ENCODE measurements around the gene FAM187B.

FAM187B gene

DNA sequence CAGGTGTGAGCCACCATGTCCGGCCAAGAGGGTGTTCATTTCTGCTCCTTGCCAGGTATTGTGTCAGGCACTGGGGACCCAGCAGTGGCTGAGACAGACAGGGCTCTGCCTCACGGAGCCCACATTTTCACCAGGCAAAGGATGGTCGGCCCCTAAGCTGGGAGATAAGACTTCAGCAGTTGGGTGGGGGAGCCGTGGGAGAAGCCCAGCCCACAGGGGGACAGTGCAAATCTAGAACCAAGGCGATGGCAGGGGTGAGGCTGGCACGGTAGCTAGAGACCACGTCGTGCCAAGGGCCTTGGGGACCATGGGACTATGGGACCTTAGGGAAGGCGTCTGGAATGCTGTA lies 28.5 kb upstream of the FAM187B start:
- Histone ChIP-seq H3K36me3 (ENCODE audit: control insufficient read depth, low read depth, low read length) (peaks cover 44% of the 10 kb centered on the region), H3K9me3 (ENCODE audit: control insufficient read depth, low read depth, low read length) (no peaks in the 10 kb centered on the region), H3K4me1 (ENCODE audit: control insufficient read depth, low read depth, low read length) (peaks cover 6% of the 10 kb centered on the region), H3K9ac (ENCODE audit: low read length) (no peak overlapping the region), H3K4me3 (ENCODE audit: low read length) (no peak overlapping the region), H3K27ac (ENCODE audit: low read length) (no peak overlapping the region), H3K27me3 (ENCODE audit: control insufficient read depth, insufficient read depth, low read length) (no peaks in the 10 kb centered on the region)

DNA sequence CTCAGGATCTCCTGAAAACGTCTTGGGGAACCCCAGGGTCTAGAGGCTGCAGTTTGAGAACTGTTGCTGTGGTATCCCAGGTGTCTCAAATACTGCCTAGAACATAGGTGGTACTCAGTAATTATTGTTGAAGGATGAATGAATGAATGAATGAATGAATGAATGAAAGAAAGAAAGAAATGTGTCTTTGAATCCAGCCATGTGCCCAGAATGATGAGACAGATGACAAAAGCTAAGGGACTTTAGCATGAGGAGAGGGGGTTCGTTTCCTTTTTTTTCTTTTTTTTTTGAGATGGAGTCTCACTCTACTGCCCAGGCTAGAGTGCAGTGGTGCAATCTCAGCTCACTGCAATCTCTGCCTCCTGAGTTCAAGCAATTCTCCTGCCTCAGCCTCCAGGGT lies 28.0 kb upstream of the FAM187B start:
- Histone ChIP-seq H3K9me3 (ENCODE audit: control insufficient read depth, low read depth, low read length) (no peaks in the 10 kb centered on the region), H3K9ac (ENCODE audit: low read length) (no peak overlapping the region), H3K27me3 (ENCODE audit: control insufficient read depth, insufficient read depth, low read length) (no peaks in the 10 kb centered on the region), H3K4me3 (ENCODE audit: low read length) (no peak overlapping the region), H3K4me1 (ENCODE audit: control insufficient read depth, low read depth, low read length) (peaks cover 6% of the 10 kb centered on the region), H3K36me3 (ENCODE audit: control insufficient read depth, low read depth, low read length) (peaks cover 40% of the 10 kb centered on the region), H3K27ac (ENCODE audit: low read length) (no peak overlapping the region)

DNA sequence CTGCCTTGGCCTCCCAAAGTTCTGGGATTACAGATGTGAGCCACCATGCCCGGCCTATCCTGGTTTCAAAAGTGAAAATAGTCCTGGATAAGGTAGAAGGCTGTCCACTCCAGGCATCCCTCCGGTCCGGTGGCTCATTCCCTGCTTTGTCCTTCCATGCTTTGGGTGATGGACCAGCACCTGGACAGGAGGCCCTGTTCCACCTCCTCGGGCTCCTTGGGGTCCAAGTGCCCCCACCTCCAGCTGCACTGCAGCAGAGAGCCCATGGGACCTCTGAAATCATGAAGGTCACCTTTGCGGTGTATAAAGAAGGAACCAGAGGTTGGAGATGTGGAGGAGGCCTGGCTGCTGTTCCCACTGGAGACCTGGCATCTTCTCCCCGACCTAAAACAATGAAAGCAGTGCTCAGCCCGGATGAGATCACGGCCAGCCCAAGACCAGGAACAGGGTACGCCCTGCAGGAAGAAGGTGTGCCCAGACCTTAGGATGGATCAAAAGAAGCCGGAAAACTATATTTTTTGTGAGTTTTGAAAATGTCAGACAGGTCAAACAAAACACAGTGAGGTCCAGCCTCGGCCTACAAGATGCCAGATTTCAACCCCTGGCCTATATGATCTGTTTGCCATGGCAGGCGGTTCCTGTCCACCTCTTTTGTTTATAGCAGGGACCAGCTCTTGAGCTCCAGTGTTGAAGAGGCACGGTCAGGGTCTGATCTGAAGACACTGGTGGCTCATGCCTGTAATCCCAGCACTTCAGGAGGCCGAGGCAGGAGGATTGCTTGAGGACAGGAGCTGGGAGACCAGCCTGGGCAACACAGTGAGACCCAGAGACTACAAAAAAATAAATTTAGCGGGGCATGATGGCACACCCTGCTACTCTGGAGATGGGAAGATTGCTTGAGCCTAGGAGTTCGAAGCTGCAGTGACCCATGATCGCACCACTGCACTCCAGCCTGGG lies 26.1 kb upstream of the FAM187B start:
- no peak overlapping the region for H3K27ac ChIP-seq (ENCODE audit: low read length)
- no peak overlapping the region for H3K9ac ChIP-seq (ENCODE audit: low read length)
- peaks cover 6% of the 10 kb centered on the region for H3K4me1 ChIP-seq (ENCODE audit: control insufficient read depth, low read depth, low read length)
- peaks cover 44% of the 10 kb centered on the region for H3K36me3 ChIP-seq (ENCODE audit: control insufficient read depth, low read depth, low read length)
- H3K4me3 ChIP-seq (ENCODE audit: low read length) = no peak overlapping the region
- H3K9me3 ChIP-seq (ENCODE audit: control insufficient read depth, low read depth, low read length) = no peaks in the 10 kb centered on the region
- H3K27me3 ChIP-seq (ENCODE audit: control insufficient read depth, insufficient read depth, low read length) = no peaks in the 10 kb centered on the region

DNA sequence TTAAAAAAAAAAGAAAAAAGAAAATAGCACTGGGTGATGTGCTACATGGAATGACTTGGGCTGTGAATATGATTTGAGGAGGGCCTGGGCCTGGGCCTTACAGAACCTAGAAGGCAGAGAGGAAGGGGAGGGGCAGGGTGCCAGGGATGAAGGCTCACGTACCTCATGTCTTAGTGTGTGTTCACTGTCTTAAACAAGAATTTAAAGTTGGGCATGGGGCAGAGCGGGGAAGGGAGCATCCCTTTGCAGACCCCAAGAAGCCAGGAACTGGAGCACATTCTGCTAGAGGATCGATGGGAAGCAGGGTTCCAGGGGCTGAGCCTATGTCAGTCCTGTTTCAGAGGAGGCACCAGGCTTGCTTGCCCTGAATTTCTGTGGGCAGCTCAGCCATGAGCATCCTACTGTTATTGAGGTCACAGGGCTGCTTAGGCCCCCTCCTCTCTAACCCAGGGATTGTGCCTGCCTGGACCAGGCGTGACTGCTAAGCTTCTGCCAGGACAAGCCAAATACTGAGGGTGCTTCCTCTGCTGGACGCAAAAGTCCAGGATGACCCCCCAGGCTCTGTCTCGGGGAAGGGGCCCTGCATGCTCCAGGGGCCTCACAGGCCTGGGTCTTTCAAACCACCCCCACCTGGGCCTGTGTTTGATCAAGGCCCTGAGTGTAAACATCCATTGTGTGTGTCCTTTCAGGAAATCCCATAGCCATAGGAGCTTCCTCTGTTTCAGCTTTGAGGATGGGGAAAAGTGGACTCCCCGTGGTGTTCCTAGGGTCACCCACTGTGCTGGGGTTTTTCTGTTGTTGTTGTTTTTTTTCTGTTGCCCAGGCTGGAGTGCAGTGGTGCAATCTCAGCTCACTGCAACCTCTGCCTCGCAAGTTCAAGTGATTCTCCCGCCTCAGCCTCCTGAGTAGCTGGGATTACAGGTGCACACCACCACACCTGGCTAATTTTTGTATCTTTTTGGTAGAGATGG lies 25.1 kb upstream of the FAM187B start:
- Histone ChIP-seq H3K27me3 (ENCODE audit: control insufficient read depth, insufficient read depth, low read length) (no peaks in the 10 kb centered on the region), H3K36me3 (ENCODE audit: control insufficient read depth, low read depth, low read length) (peaks cover 38% of the 10 kb centered on the region), H3K9me3 (ENCODE audit: control insufficient read depth, low read depth, low read length) (no peaks in the 10 kb centered on the region), H3K27ac (ENCODE audit: low read length) (no peak overlapping the region), H3K9ac (ENCODE audit: low read length) (no peak overlapping the region), H3K4me3 (ENCODE audit: low read length) (no peak overlapping the region), H3K4me1 (ENCODE audit: control insufficient read depth, low read depth, low read length) (peaks cover 6% of the 10 kb centered on the region)

DNA sequence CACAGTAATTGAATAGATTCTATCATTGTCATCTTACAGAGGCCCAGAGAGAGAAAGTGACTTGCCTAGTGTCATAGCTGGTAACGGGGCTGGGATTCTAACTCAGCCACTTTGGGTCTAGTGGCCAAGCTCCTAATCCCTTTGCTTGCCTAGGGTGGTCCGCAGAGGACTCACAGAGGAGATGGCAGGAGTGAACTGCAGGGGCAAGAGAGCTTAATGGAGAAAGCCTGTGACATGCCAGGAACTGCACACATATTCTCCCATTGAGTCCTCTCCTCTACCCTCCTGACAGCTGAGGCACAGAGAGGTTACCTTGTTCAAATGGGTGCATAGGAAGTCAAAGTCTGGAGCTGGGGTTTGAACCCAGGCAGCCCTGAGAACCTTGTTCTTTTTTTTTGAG lies 22.9 kb upstream of the FAM187B start:
- no peak overlapping the region for H3K27ac ChIP-seq (ENCODE audit: low read length)
- no peak overlapping the region for H3K4me3 ChIP-seq (ENCODE audit: low read length)
- no peaks in the 10 kb centered on the region for H3K9me3 ChIP-seq (ENCODE audit: control insufficient read depth, low read depth, low read length)
- no peaks in the 10 kb centered on the region for H3K27me3 ChIP-seq (ENCODE audit: control insufficient read depth, insufficient read depth, low read length)
- peaks cover 33% of the 10 kb centered on the region for H3K36me3 ChIP-seq (ENCODE audit: control insufficient read depth, low read depth, low read length)
- peaks cover 16% of the 10 kb centered on the region for H3K4me1 ChIP-seq (ENCODE audit: control insufficient read depth, low read depth, low read length)
- no peak overlapping the region for H3K9ac ChIP-seq (ENCODE audit: low read length)

DNA sequence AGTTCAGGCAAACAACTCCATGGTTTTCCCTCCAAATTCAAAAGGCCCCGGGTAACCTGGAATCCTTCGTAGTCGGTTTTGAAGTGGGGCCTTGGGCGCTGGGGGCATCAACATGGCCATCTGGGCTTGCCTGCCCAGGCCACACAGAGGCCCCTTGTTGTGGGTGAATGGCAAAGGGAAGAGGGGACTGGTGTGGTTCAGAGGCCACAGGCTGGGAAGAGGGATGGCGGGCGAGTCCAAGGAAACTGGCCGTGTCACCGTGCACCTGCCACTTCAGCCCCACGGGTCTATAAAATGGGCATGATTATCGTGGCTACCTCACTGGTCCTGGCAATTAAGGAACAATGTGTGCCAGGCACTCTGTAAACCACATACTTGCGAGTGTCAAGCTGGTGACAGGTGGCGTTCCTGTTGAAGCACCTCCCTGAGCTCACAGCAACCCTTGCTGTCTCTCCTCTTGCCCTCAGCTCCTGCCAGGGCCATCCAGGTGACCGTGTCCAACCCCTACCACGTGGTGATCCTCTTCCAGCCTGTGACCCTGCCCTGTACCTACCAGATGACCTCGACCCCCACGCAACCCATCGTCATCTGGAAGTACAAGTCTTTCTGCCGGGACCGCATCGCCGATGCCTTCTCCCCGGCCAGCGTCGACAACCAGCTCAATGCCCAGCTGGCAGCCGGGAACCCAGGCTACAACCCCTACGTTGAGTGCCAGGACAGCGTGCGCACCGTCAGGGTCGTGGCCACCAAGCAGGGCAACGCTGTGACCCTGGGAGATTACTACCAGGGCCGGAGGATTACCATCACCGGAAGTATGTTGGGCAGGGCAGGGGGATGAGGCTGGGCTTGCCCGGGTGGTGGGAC lies 21.5 kb upstream of the FAM187B start:
- Histone ChIP-seq H3K9ac (ENCODE audit: low read length) (peak overlapping the region; percentile 91), H3K4me3 (ENCODE audit: low read length) (peak overlapping the region; percentile 93), H3K27me3 (ENCODE audit: control insufficient read depth, insufficient read depth, low read length) (no peaks in the 10 kb centered on the region), H3K36me3 (ENCODE audit: control insufficient read depth, low read depth, low read length) (peaks cover 24% of the 10 kb centered on the region), H3K27ac (ENCODE audit: low read length) (no peak overlapping the region), H3K9me3 (ENCODE audit: control insufficient read depth, low read depth, low read length) (no peaks in the 10 kb centered on the region), H3K4me1 (ENCODE audit: control insufficient read depth, low read depth, low read length) (peaks cover 16% of the 10 kb centered on the region)

DNA sequence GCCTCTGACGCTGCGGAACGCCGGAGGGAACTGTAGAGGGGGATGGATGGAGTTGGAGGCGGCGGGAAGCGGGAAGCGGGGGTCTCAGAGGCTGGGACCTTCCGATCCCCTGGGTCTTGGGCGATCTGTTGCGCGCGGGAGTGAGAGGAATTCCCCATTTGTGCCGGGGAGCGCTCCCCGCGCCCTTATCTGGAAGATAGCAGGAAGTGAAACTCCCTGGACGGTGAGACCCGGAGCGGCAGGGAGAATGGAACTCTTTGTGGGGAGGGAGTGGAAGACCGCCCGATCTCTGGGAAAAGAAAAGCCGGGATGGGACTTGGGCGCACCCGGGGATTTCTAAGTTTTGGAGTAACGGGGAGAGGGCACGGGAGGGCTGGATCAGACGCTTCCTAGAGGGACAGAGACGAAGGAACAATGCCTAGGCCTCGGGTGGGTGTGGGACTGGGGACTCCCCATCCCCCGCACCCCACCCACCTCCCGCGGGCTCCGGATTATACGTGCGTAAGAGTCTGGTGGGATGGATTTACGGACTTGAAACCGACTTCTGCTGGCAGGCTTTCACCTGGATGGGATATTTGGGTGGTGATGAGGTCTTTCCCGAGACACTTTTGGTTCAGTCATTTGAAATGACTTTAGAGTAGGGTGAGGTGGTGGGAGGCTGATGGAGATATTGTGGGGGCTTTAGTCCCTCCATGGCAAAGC lies 20.8 kb upstream of the FAM187B start:
- Histone ChIP-seq H3K27me3 (ENCODE audit: control insufficient read depth, insufficient read depth, low read length) (no peaks in the 10 kb centered on the region), H3K36me3 (ENCODE audit: control insufficient read depth, low read depth, low read length) (peaks cover 16% of the 10 kb centered on the region), H3K4me1 (ENCODE audit: control insufficient read depth, low read depth, low read length) (peaks cover 16% of the 10 kb centered on the region), H3K9ac (ENCODE audit: low read length) (peak overlapping the region; percentile 91), H3K9me3 (ENCODE audit: control insufficient read depth, low read depth, low read length) (no peaks in the 10 kb centered on the region), H3K27ac (ENCODE audit: low read length) (peak overlapping the region; percentile 99), H3K4me3 (ENCODE audit: low read length) (peak overlapping the region; percentile 93)

DNA sequence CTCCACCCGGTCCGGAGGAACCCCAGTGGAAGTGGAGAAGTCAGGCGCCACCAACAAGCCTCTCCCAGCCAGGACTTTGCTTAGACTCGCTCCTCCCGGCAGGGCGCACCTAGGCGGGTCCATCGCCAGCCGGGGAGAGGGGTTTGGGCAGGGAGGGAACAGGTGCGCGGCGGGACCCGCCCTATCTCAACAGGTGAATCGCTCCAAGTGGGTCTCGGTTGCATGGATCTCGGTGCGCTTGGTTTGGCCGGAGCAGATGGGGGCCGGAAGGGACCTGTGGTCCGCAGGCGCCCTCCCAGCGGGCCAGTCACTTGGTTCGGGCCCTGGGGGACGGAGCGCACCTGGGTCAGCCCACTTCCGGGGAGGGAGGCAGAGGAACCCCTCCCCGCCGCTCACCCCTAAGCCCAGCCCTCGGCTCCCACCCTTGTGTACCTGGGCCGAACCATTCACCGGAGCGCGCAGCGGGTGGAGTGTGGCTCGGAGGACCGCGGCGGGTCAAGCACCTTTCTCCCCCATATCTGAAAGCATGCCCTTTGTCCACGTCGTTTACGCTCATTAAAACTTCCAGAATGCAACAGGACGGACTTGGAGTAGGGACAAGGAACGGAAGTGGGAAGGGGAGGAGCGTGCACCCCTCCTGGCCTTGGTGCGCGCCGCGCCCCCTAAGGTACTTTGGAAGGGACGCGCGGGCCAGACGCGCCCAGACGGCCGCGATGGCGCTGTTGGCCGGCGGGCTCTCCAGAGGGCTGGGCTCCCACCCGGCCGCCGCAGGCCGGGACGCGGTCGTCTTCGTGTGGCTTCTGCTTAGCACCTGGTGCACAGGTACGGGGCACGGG lies 20.0 kb upstream of the FAM187B start, which contains the start of gene LSR:
LSR (plus strand) TSS at position 693 of the 836 bp plus-strand sequence; CDS start at position 714, 21 bp downstream.
- Histone ChIP-seq H3K9ac (ENCODE audit: low read length) (peak within 1 kb of the TSS; percentile 91), H3K27ac (ENCODE audit: low read length) (peak within 1 kb of the TSS; percentile 99), H3K4me3 (ENCODE audit: low read length) (peak within 1 kb of the TSS; percentile 93), H3K4me1 (ENCODE audit: control insufficient read depth, low read depth, low read length) (peaks cover 14% of the 10 kb centered on the region), H3K36me3 (ENCODE audit: control insufficient read depth, low read depth, low read length) (peaks cover 13% of the 10 kb centered on the region), H3K27me3 (ENCODE audit: control insufficient read depth, insufficient read depth, low read length) (no peaks in the 10 kb centered on the region), H3K9me3 (ENCODE audit: control insufficient read depth, low read depth, low read length) (no peaks in the 10 kb centered on the region)

DNA sequence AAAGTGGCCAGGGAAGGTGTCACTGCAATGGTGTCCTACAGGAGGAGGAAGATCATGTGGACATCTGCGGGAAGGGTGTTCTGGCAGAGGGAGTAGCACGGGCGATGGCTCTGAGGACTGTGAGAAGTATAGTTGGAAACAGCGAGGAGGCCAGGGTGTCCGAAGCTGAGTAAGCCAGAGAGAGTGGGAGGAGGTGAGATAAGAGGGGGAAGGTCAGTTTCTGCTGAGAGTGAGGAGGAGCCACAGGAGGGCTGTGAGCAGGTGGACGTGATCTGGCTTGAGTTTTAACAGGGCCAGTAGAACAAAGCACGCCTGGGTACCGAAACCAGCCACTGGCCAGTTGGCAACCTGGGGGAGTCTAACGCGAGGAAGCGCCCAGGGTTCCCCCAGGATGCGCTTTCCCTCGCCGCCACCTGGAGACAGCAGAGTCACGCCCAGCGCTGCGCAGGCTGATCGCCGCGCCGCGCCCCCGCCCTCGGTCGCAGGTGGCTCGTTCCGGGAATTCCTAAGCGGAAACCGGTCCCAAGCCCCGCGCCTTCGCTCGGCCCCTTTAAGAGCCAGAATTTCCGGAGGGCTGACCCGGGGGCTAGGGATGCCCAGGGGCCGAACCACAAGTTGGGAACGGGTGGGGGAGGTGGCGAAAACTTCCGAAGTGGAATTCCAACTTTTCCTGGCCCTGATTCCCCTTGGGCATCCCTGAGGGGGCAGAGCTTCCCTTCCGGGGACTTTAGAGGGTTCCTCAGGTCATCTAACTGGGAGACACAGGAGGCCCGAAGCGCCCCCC lies 19.2 kb upstream of the FAM187B start:
- Histone ChIP-seq H3K27me3 (ENCODE audit: control insufficient read depth, insufficient read depth, low read length) (no peaks in the 10 kb centered on the region), H3K9me3 (ENCODE audit: control insufficient read depth, low read depth, low read length) (no peaks in the 10 kb centered on the region), H3K36me3 (ENCODE audit: control insufficient read depth, low read depth, low read length) (peaks cover 13% of the 10 kb centered on the region), H3K27ac (ENCODE audit: low read length) (peak overlapping the region; percentile 99), H3K9ac (ENCODE audit: low read length) (peak overlapping the region; percentile 91), H3K4me1 (ENCODE audit: control insufficient read depth, low read depth, low read length) (peaks cover 10% of the 10 kb centered on the region), H3K4me3 (ENCODE audit: low read length) (peak overlapping the region; percentile 93)
